ENCODE data around the gene SP7.

DNA sequence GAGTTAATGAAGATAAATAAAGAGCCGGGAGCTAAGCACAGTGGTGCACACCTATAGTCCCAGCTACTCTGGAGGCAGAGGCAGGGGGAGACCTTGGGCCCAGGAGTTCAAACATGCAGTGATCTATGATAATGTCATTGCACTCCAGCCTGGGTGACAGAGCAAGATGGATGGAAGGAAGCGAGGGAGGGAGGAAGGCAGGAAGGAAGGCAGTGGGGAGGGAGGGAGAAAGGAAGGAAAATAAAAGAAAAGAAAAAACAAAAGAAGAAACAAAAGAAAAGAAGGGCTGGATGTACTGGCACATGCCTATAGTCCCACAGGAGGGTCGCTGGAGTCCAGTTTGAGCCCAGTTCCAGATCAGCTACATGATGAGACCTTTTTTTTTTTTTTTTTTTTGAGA is 19.0 kb upstream of the SP7 start:
- TF ChIP-seq, protein P1, sequence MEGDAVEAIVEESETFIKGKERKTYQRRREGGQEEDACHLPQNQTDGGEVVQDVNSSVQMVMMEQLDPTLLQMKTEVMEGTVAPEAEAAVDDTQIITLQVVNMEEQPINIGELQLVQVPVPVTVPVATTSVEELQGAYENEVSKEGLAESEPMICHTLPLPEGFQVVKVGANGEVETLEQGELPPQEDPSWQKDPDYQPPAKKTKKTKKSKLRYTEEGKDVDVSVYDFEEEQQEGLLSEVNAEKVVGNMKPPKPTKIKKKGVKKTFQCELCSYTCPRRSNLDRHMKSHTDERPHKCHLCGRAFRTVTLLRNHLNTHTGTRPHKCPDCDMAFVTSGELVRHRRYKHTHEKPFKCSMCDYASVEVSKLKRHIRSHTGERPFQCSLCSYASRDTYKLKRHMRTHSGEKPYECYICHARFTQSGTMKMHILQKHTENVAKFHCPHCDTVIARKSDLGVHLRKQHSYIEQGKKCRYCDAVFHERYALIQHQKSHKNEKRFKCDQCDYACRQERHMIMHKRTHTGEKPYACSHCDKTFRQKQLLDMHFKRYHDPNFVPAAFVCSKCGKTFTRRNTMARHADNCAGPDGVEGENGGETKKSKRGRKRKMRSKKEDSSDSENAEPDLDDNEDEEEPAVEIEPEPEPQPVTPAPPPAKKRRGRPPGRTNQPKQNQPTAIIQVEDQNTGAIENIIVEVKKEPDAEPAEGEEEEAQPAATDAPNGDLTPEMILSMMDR (IDR thresholded peaks at IDR 0.05), result no peak
- TF ChIP-seq POLR2A (IDR thresholded peaks at IDR 0.05), result no peak

All from esophagus squamous epithelium (tissue), 4 donors.